KMS-11 (cell line): ENCODE results near the gene PRADC1.

Source experiments
- H2AFZ ChIP-seq: fragments of 200-600 bp; sonication (generic); 2 replicates; pipeline ENCODE4 v1.6.1; 2016; ENCODE audit warnings: antibody characterized with exemption, mixed run types, low read depth
- H3K27ac ChIP-seq: fragments of 200-600 bp; sonication (generic); 2 replicates; pipeline ENCODE4 v1.6.1; 2016; ENCODE audit warnings: mild to moderate bottlenecking, mixed run types
- H3K27me3 ChIP-seq: fragments of 200-600 bp; sonication (generic); 2 replicates; pipeline ENCODE4 v1.6.1; 2017; ENCODE audit warnings: mild to moderate bottlenecking, low read depth, mixed run types, moderate library complexity; ENCODE audit not compliant: insufficient read depth
- H3K36me3 ChIP-seq: fragments of 200-600 bp; sonication (generic); 2 replicates; pipeline ENCODE4 v1.6.1; 2017; ENCODE audit warnings: mild to moderate bottlenecking, mixed run types; ENCODE audit not compliant: insufficient read depth
- H3K4me1 ChIP-seq: fragments of 200-600 bp; sonication (generic); 2 replicates; pipeline ENCODE4 v1.6.1; 2016; ENCODE audit warnings: mild to moderate bottlenecking, low read depth, mixed run types; ENCODE audit not compliant: poor library complexity, severe bottlenecking
- H3K4me2 ChIP-seq: fragments of 200-600 bp; sonication (generic); 2 replicates; pipeline ENCODE4 v1.7.0; 2016; ENCODE audit warnings: mild to moderate bottlenecking, mixed run types
- H3K4me3 ChIP-seq: fragments of 200-600 bp; sonication (generic); IDR thresholded peaks from 2 replicates; pipeline ENCODE4 v1.6.1; 2017; ENCODE audit warnings: low read depth, low read length, mixed read lengths; ENCODE audit not compliant: insufficient read depth
- H3K79me2 ChIP-seq: fragments of 200-600 bp; sonication (generic); 2 replicates; pipeline ENCODE4 v1.6.1; 2016; ENCODE audit warnings: low read depth, mixed run types; ENCODE audit not compliant: insufficient read depth
- H3K9ac ChIP-seq: fragments of 200-600 bp; sonication (generic); 2 replicates; pipeline ENCODE4 v1.6.1; 2016; ENCODE audit warnings: mild to moderate bottlenecking, mixed run types
- H4K20me1 ChIP-seq: fragments of 200-600 bp; sonication (generic); 2 replicates; pipeline ENCODE4 v1.6.1; 2016; ENCODE audit warnings: mild to moderate bottlenecking, mixed run types; ENCODE audit not compliant: insufficient read depth
- TF ChIP-seq, protein P1 (sequence below): fragments of 200-600 bp; sonication (generic); conservative IDR thresholded peaks from 2 replicates; pipeline ENCODE4 v1.6.1; 2017; ENCODE audit warnings: low read depth, mild to moderate bottlenecking, antibody characterized with exemption, low read length, moderate library complexity, mixed read lengths

The PRADC1 gene

DNA sequence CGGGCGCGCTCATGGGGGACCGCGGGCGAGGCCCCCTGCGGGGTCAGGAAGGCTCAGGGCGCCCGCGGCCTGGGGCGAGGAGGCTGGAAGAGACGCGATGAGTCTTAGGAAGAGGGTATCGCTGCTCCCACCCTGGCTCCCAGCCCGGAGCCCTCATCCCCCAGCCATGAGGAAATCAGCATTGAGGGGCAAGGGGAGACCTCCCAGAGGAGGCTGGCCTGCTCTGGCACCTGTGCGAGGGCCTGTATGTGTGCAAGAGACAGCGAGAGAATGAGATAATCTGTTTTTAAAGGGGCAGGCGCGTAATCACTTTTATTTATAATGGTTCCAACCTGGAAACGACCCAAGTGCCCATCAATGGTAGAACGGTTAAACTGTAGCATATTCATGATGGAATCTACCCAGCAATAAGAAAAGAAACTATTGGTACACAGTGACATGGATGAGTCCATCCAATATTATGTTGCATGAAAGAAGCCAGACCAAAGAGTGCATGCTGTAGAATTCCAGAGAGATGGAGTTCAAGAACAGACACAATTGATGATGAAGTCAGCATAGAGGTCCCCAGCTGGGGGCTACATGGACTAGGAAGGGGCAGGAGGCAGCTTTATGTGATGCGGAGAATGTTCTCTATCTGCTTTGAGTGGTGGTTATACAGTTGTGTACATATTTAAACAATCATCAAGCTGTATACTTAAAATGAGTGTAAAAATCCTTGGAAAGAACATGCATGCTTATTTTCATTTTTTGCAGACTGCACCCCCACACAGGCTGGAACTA lies 36.8 kb upstream of the PRADC1 start:
- Histone ChIP-seq H3K27ac (no peak overlapping the region), H2AFZ (peak overlapping the region; percentile 7; the same call in 1 of the 2 replicates), H4K20me1 (no peaks in the 10 kb centered on the region), H3K36me3 (no peaks in the 10 kb centered on the region), H3K27me3 (no peaks in the 10 kb centered on the region), H3K9ac (no peak overlapping the region), H3K4me1 (no peaks in the 10 kb centered on the region), H3K79me2 (peaks cover 4% of the 10 kb centered on the region; the same call in 1 of the 2 replicates), H3K4me3 (no peak overlapping the region), H3K4me2 (no peak overlapping the region)
- TF ChIP-seq, protein P1, sequence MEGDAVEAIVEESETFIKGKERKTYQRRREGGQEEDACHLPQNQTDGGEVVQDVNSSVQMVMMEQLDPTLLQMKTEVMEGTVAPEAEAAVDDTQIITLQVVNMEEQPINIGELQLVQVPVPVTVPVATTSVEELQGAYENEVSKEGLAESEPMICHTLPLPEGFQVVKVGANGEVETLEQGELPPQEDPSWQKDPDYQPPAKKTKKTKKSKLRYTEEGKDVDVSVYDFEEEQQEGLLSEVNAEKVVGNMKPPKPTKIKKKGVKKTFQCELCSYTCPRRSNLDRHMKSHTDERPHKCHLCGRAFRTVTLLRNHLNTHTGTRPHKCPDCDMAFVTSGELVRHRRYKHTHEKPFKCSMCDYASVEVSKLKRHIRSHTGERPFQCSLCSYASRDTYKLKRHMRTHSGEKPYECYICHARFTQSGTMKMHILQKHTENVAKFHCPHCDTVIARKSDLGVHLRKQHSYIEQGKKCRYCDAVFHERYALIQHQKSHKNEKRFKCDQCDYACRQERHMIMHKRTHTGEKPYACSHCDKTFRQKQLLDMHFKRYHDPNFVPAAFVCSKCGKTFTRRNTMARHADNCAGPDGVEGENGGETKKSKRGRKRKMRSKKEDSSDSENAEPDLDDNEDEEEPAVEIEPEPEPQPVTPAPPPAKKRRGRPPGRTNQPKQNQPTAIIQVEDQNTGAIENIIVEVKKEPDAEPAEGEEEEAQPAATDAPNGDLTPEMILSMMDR: no peak

DNA sequence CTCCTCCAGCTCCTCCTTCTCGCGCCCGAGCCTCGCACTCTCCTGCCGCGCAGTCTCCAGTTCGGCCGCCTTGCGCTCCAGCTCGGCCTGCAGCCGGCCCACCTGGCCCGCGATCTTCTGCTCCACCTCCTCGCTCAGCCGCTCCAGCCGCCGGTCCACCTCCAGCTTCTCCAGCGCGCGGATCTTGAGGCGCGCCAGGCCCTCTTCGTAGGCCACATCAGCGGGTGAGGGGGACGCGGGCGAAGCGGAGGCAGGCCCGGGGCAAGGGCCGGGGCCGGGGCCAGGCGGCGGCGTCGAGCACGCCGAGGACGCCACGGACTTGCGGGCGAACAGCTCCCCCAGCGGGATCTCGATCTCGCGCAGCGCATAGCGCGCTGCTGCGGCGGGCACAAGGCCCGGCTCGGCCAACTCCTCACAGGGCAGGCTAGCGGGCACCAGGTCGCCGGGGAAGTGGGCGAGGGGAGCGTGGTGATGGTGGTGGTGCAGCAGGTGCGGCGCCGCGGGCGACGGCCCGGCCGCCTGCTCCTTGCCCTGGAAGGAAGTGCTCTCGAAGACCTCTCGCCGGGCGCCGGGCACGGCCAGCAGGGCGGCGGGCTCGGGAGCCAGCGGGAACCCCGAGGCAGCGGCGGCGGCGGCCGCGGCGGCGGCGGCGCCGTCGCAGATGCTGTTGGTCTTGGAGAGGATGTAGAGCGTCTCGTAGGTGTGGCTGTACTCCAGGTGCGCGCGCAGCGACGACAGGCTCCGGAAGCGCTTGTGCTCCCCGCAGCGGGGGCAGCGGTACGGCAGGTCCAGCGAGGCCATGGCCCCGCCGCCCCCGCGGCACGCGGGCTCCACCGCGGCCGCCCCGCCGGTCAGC lies 36.0 kb upstream of the PRADC1 start:
- Histone ChIP-seq H3K36me3 (no peaks in the 10 kb centered on the region), H3K27ac (no peak overlapping the region), H3K27me3 (no peaks in the 10 kb centered on the region), H3K9ac (no peak overlapping the region), H3K4me2 (no peak overlapping the region), H3K4me3 (no peak overlapping the region), H2AFZ (peak overlapping the region; percentile 7; the same call in 1 of the 2 replicates), H4K20me1 (no peaks in the 10 kb centered on the region), H3K79me2 (peaks cover 4% of the 10 kb centered on the region; the same call in 1 of the 2 replicates), H3K4me1 (no peaks in the 10 kb centered on the region)
- TF ChIP-seq, protein P1: no peak

DNA sequence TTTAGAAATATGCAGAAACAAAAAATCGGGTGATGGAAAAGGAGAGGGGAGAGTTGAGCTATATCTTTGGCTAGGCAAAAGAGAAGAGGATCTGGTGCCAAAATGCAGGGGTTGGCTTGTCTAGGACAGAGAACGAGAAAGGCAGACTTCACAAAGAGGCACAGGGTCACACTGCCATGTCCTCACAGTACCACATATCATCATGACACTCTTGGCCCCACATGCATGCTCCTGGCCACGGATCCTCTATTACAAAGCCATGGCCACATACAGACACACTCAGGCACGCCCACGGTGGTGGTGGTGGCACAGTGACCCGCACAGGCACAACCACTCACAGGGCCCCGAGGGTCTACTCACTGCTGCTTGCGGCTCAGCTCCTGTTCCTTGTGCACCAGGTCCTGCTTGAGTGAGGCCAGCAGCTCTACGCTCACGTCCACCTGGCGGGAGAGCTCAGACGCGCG lies 35.4 kb upstream of the PRADC1 start:
- Histone ChIP-seq H3K4me3 (no peak overlapping the region), H2AFZ (no peak overlapping the region), H3K4me1 (no peaks in the 10 kb centered on the region), H3K27me3 (no peaks in the 10 kb centered on the region), H3K27ac (no peak overlapping the region), H3K79me2 (peaks cover 4% of the 10 kb centered on the region; the same call in 1 of the 2 replicates), H4K20me1 (no peaks in the 10 kb centered on the region), H3K4me2 (no peak overlapping the region), H3K9ac (no peak overlapping the region), H3K36me3 (no peaks in the 10 kb centered on the region)
- TF ChIP-seq, protein P1: no peak

DNA sequence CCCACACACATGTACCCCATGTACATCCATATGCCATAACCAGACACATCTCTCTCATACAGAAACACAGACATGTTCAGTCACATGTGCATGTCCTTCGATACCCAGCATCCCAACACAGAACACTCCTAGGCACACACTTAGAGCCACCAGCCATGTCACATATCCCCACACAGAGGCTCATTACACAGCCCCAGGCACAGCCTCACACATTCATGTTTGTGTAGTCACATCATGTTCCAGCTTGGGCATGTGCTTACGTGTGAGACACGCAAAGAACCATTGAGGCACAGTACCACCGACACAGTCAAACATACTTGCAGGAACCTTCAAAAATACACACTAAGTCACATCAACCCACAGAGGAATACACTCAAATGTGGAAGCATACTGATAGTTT lies 34.0 kb upstream of the PRADC1 start:
- peaks cover 4% of the 10 kb centered on the region; the same call in 1 of the 2 replicates for H3K79me2 ChIP-seq
- TF ChIP-seq, protein P1: no peak
- no peaks in the 10 kb centered on the region for H3K36me3 ChIP-seq

More for the DNA sequence above, 34.0 kb upstream of the PRADC1 start:
- Histone ChIP-seq H3K9ac (no peak overlapping the region), H3K4me3 (no peak overlapping the region), H2AFZ (no peak overlapping the region), H3K27ac (no peak overlapping the region), H3K4me2 (no peak overlapping the region), H4K20me1 (no peaks in the 10 kb centered on the region), H3K27me3 (no peaks in the 10 kb centered on the region), H3K4me1 (no peaks in the 10 kb centered on the region)
